Naive thymus-derived CD4-positive, alpha-beta T cell (primary cell): ENCODE measurements around the gene ZNF692. TPM values are rescaled to one million over a fixed set of nuclear protein-coding genes. Genes with fewer than 3 reads are reported as not detected.
A peak's percentile ranks its signal among the peaks of the same experiment; 100 is the strongest.
"Not testable (repeated sequence)": the region's sequence is repeated elsewhere in the genome, so short reads cannot be mapped to it uniquely, and the experiment has no call there.

Source experiments
- ATAC-seq: fragments of 150-1000 bp; cut with Tn5 transposase; 2 replicates; pipeline ENCODE4 v1.10.0; 2021; ENCODE audit warnings: mild to moderate bottlenecking, moderate library complexity
- CTCF ChIA-PET: fragments of 350-600 bp; sonication (Branson Sonifier 250); formaldehyde crosslinking; loops from one replicate; lab custom pipeline; 2021; ENCODE audit warnings: antibody characterized with exemption; lab: Charles Lee
- POLR2A ChIA-PET: fragments of 350-600 bp; sonication (Branson Sonifier 250); formaldehyde crosslinking; loops from one replicate; lab custom pipeline; 2021; ENCODE audit warnings: antibody characterized with exemption, inconsistent platforms; lab: Charles Lee
- DNase-seq, 9 donors: peaks; one replicate each; pipeline versions ENCODE4 v3.0.0 to v3.0.0-alpha.2; 2020 to 2022; ENCODE audit warnings: mixed read lengths in 1 of 9
- H3K27ac ChIP-seq: one replicate; pipeline ENCODE4 v1.7.0; 2013; ENCODE audit warnings: mild to moderate bottlenecking, low read depth, low read length, moderate library complexity
- H3K27me3 ChIP-seq, 2 donors: one replicate each; pipeline ENCODE4 v1.7.0; 2013; ENCODE audit warnings: low read length in 2 of 2, mild to moderate bottlenecking in 2 of 2, moderate library complexity in 2 of 2; ENCODE audit not compliant: control insufficient read depth in 2 of 2, insufficient read depth in 2 of 2
- H3K36me3 ChIP-seq, 3 experiments: 1 replicate in 2 of 3; 2 replicates in 1 of 3; pipeline ENCODE4 v1.7.0; 2013; ENCODE audit warnings: low read length in 3 of 3, mild to moderate bottlenecking in 3 of 3, moderate library complexity in 1 of 3; ENCODE audit not compliant: insufficient read depth in 3 of 3, control insufficient read depth in 2 of 3
- H3K4me1 ChIP-seq, 2 donors: one replicate each; pipeline ENCODE4 v1.7.0; 2013; ENCODE audit warnings: low read length in 2 of 2, mild to moderate bottlenecking in 2 of 2, moderate library complexity in 1 of 2; ENCODE audit not compliant: control insufficient read depth in 2 of 2, insufficient read depth in 2 of 2
- H3K4me3 ChIP-seq: 2 replicates; pipeline ENCODE4 v1.7.0; 2013; ENCODE audit warnings: mild to moderate bottlenecking, low read length
- H3K9me3 ChIP-seq, 3 experiments: 1 replicate in 2 of 3; 2 replicates in 1 of 3; pipeline ENCODE4 v1.7.0; 2013; ENCODE audit warnings: low read length in 3 of 3; ENCODE audit not compliant: control insufficient read depth in 2 of 3
- H3K27ac Mint-ChIP-seq, 9 donors: one replicate each; pipeline ENCODE4 v1.8.0; 2020 to 2022; ENCODE audit warnings: mixed read lengths in 9 of 9, mild to moderate bottlenecking in 8 of 9, moderate library complexity in 5 of 9, inconsistent platforms in 2 of 9
- H3K27me3 Mint-ChIP-seq, 5 donors: one replicate each; pipeline ENCODE4 v1.8.0; 2021 to 2022; ENCODE audit warnings: mixed read lengths in 5 of 5, mild to moderate bottlenecking in 1 of 5
- H3K36me3 Mint-ChIP-seq, 5 donors: one replicate each; pipeline ENCODE4 v1.8.0; 2020 to 2022; ENCODE audit warnings: mixed read lengths in 5 of 5, mild to moderate bottlenecking in 3 of 5, inconsistent platforms in 1 of 5
- H3K4me1 Mint-ChIP-seq, 7 donors: one replicate each; pipeline ENCODE4 v1.8.0; 2020 to 2022; ENCODE audit warnings: mixed read lengths in 7 of 7, mild to moderate bottlenecking in 3 of 7, inconsistent platforms in 1 of 7
- H3K4me3 Mint-ChIP-seq, 10 donors: one replicate each; pipeline ENCODE4 v1.8.0; 2020 to 2022; ENCODE audit warnings: mild to moderate bottlenecking in 10 of 10, mixed read lengths in 10 of 10, moderate library complexity in 6 of 10, inconsistent platforms in 2 of 10
- H3K9me3 Mint-ChIP-seq, 11 donors: one replicate each; pipeline ENCODE4 v1.8.0; 2020 to 2022; ENCODE audit warnings: mixed read lengths in 11 of 11, mild to moderate bottlenecking in 4 of 11, inconsistent platforms in 1 of 11, moderate library complexity in 1 of 11
- intact Hi-C, 2 donors: fragments of 100-400 bp; cut with micrococcal nuclease; formaldehyde crosslinking; loops; one replicate each; pipeline ENCODE4 v1.15.1; 2023
- polyA plus RNA-seq, 2 donors: library from polyadenylated mRNA; unstranded; fragments of 300-500 nt; fragmentation: Illumina TruSeq; gene quantifications; one replicate each; pipeline ENCODE4 v1.2.3, GENCODE V29; 2021
- total RNA-seq, 6 experiments: library from RNA in 5 of 6; stranded (reverse) in 5 of 6; gene quantifications; 1 replicate in 5 of 6; 2 replicates in 1 of 6; pipeline ENCODE4 v1.2.3 and lab custom pipeline; 2021 to 2026

Gene ZNF692
- total and polyA plus RNA-seq, 7 experiments from 2014 or later: 7.6 to 87.5 (median 58.7) TPM

GRCh38 chr1:248882427-248882826 lies 23.5 kb upstream of the ZNF692 start:
- H3K27me3 ChIP-seq, H3K4me3 Mint-ChIP-seq, H3K36me3 ChIP-seq, DNase-seq, H3K27ac ChIP-seq, H3K4me1 ChIP-seq, H3K9me3 ChIP-seq, H3K9me3 Mint-ChIP-seq, H3K4me1 Mint-ChIP-seq, H3K4me3 ChIP-seq, intact Hi-C loops, H3K27ac Mint-ChIP-seq, CTCF ChIA-PET, POLR2A ChIA-PET, ATAC-seq, H3K36me3 Mint-ChIP-seq: not testable (repeated sequence)
- H3K27me3 Mint-ChIP-seq: peaks cover 0 to 38% (median 0%) of the 10 kb centered on the region in 5 donors

GRCh38 chr1:248881261-248881660 lies 22.4 kb upstream of the ZNF692 start:
- H3K4me3 Mint-ChIP-seq: no peak overlapping the region
- peaks cover 0 to 47% (median 0%) of the 10 kb centered on the region in 5 donors for H3K27me3 Mint-ChIP-seq
- Histone ChIP-seq H3K27me3 (no peaks in the 10 kb centered on the region), H3K4me1 (no peaks in the 10 kb centered on the region), H3K27ac (no peak overlapping the region), H3K9me3 (no peaks in the 10 kb centered on the region), H3K4me3 (no peak overlapping the region), H3K36me3 (no peaks in the 10 kb centered on the region)
- CTCF ChIA-PET: no interaction called here
- no peak for ATAC-seq
- H3K9me3 Mint-ChIP-seq: no peaks in the 10 kb centered on the region
- peak overlapping the region in 1 of 9 donors; percentile 14 for H3K27ac Mint-ChIP-seq
- H3K36me3 Mint-ChIP-seq: no peaks in the 10 kb centered on the region
- POLR2A ChIA-PET: interaction anchor here (1.1 kb wide), 1 partner anchor 50 kb away, joined by 3 read pairs; no protein-coding TSS in a partner anchor
- intact Hi-C loops: no loop called here
- H3K4me1 Mint-ChIP-seq: peaks cover 0 to 4% (median 0%) of the 10 kb centered on the region in 7 donors
- no peak for DNase-seq

- Histone ChIP-seq H3K4me1 (no peaks in the 10 kb centered on the region), H3K36me3 (peaks cover 0 to 4% (median 0%) of the 10 kb centered on the region in 3 experiments), H3K9me3 (no peaks in the 10 kb centered on the region), H3K27me3 (no peaks in the 10 kb centered on the region), H3K4me3 (peak overlapping the region; percentile 86), H3K27ac (peak overlapping the region; percentile 76)
- intact Hi-C loops: loop anchor here (1.0 kb wide), 5 partner anchors 11 to 48 kb away; partner anchors contain the start of genes PGBD2 (in 2 of the 2), ZNF672 (in 2 of the 2) and ZNF692 (in 2 of the 2)
- Mint-ChIP-seq H3K27ac (peak overlapping the region; percentile 91 to 100 (median 99)), H3K27me3 (peaks cover 0 to 26% (median 0%) of the 10 kb centered on the region in 5 donors), H3K4me1 (peaks cover 8 to 31% (median 23%) of the 10 kb centered on the region in 7 donors), H3K9me3 (peaks cover 0 to 22% (median 0%) of the 10 kb centered on the region in 11 donors), H3K4me3 (peak overlapping the region; percentile 85 to 100 (median 97)), H3K36me3 (peaks cover 0 to 13% (median 0%) of the 10 kb centered on the region in 5 donors)
- ATAC-seq (peak; percentile 80), DNase-seq (peak; percentile 82 to 94 (median 90))
- ChIA-PET POLR2A (interaction anchor here (0.6 to 4.9 kb wide), 12 partner anchors 12 to 62 kb away, joined by 3 to 78 read pairs (median 4); partner anchors contain the start of genes SH3BP5L, ZNF672 and ZNF692), CTCF (interaction anchor here (0.6 to 2.2 kb wide), 2 partner anchors 15 to 49 kb away, joined by 3 to 11 read pairs; partner anchors contain the start of gene ZNF692)
Measured at GRCh38 chr1:248873993-248874533, 15.2 kb upstream of the ZNF692 start.

GRCh38 chr1:248873409-248873992 lies 14.6 kb upstream of the ZNF692 start:
- Mint-ChIP-seq H3K36me3 (peaks cover 0 to 13% (median 0%) of the 10 kb centered on the region in 5 donors), H3K27me3 (peaks cover 0 to 26% (median 0%) of the 10 kb centered on the region in 5 donors), H3K27ac (peak overlapping the region; percentile 91 to 100 (median 99)), H3K4me1 (peaks cover 8 to 31% (median 23%) of the 10 kb centered on the region in 7 donors), H3K4me3 (peak overlapping the region; percentile 85 to 100 (median 97)), H3K9me3 (peaks cover 0 to 22% (median 0%) of the 10 kb centered on the region in 11 donors)
- peak; percentile 80 to 99 (median 91) for DNase-seq
- Histone ChIP-seq H3K9me3 (no peaks in the 10 kb centered on the region), H3K4me1 (no peaks in the 10 kb centered on the region), H3K27me3 (no peaks in the 10 kb centered on the region), H3K4me3 (peak overlapping the region; percentile 86), H3K27ac (peak overlapping the region; percentile 76), H3K36me3 (peaks cover 0 to 4% (median 0%) of the 10 kb centered on the region in 3 experiments)
- peak; percentile 84 for ATAC-seq
- CTCF ChIA-PET: interaction anchor here (0.6 to 2.2 kb wide), 3 partner anchors 11 to 48 kb away, joined by 3 to 11 read pairs (median 3); partner anchors contain the start of gene ZNF692
- intact Hi-C loops: loop anchor here (1.0 kb wide), 5 partner anchors 10 to 47 kb away; partner anchors contain the start of genes ZNF692 (in 2 of the 2), PGBD2 (in 1 of the 2) and ZNF672 (in 1 of the 2)
- POLR2A ChIA-PET: interaction anchor here (0.6 to 4.9 kb wide), 10 partner anchors 11 to 61 kb away, joined by 3 to 78 read pairs (median 4); partner anchors contain the start of genes SH3BP5L, ZNF672 and ZNF692

GRCh38 chr1:248872752-248873408 lies 14.0 kb upstream of the ZNF692 start:
- POLR2A ChIA-PET: interaction anchor here (1.1 to 4.9 kb wide), 6 partner anchors 11 to 47 kb away, joined by 3 to 78 read pairs (median 8); partner anchors contain the start of genes SH3BP5L, ZNF672 and ZNF692
- peaks cover 0 to 13% (median 0%) of the 10 kb centered on the region in 5 donors for H3K36me3 Mint-ChIP-seq
- intact Hi-C loops: loop anchor here (1.0 kb wide), 5 partner anchors 10 to 47 kb away; partner anchors contain the start of genes ZNF692 (in 2 of the 2), PGBD2 (in 1 of the 2) and ZNF672 (in 1 of the 2)

More at GRCh38 chr1:248872752-248873408, 14.0 kb upstream of the ZNF692 start:
- Mint-ChIP-seq H3K27me3 (peaks cover 0 to 24% (median 0%) of the 10 kb centered on the region in 5 donors), H3K4me3 (peak overlapping the region; percentile 85 to 100 (median 97)), H3K27ac (peak overlapping the region; percentile 91 to 100 (median 99)), H3K4me1 (peaks cover 8 to 31% (median 23%) of the 10 kb centered on the region in 7 donors), H3K9me3 (peaks cover 0 to 22% (median 0%) of the 10 kb centered on the region in 11 donors)
- Histone ChIP-seq H3K4me3 (peak overlapping the region; percentile 86), H3K4me1 (no peaks in the 10 kb centered on the region), H3K27ac (peak overlapping the region; percentile 76), H3K36me3 (peaks cover 0 to 4% (median 0%) of the 10 kb centered on the region in 3 experiments), H3K9me3 (no peaks in the 10 kb centered on the region), H3K27me3 (no peaks in the 10 kb centered on the region)
- peak; percentile 40 for ATAC-seq
- CTCF ChIA-PET: interaction anchor here (0.8 to 2.2 kb wide), 3 partner anchors 11 to 31 kb away, joined by 3 to 11 read pairs (median 3); partner anchors contain the start of gene ZNF692
- peak in 7 of 9 donors; percentile 22 to 60 (median 44) for DNase-seq
